Stimulated activated CD8-positive, alpha-beta memory T cell treated with anti-CD3 and anti-CD28 coated beads, Interleukin-15, amount 100 ng/mL, for 1 hour (primary cell): Measurements from ENCODE around the gene ALG8.

Source experiments
- DNase-seq: peaks from one replicate; pipeline ENCODE4 v3.0.0-alpha.2; 2020; ENCODE audit warnings: low read depth

The ALG8 gene

GRCh38 chr11:78160557-78160956, 21.1 kb upstream of the ALG8 start:
- DNase-seq: no peak

GRCh38 chr11:78158987-78159652, 19.7 kb upstream of the ALG8 start:
- no peak for DNase-seq

DNA sequence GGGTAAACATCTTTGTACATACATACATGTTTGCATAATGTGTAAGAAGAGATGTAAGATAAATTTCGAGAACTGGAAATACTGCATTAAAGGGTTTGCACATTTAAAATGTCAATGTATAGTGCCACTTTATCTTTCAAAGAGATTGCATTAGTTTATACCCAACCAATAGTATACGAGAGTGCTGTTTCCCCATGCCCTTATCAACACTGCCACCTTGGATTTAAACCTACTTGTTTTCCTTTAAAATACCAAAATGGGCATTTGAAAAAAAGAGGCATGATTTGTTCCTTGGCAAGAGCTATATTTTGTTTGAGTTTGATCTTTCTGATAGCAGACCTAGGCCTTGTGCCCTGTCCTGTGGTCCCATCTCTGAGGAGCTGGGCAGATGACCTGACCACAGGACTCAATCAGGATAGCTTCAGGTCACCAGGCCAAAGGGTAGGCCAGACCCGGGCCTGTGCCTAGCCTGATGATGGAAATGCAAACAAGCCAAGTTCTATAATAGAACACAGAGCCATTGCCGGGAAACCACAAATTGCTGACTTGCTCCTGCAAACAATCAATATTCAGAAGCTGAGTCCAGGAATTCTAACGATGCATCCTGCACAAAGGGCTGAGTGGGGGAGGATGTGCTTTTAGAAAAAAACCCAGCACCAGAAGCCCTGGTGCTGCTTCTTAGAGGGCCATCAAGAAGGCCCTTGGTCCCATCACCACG, 16.9 kb upstream of the ALG8 start:
- DNase-seq: no peak

DNA sequence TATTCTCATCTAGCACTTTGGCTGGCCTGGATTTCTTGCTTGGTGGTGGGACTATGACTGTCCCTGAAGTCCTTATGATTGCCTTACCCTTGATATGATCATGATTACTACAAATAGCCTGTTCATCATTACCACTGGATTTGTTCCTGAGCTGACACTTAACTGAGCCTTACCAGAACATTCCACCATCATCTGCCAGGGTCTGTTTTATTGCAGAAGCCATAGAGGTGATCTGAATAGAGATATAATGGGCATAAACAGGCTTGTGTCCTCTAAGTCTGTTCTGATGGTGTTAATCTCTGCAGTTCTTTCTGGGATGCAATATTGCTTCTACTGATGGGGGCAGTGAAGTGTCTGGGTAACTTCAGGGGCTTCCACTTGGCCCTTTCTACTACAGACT, 12.4 kb upstream of the ALG8 start:
- no peak for DNase-seq

GRCh38 chr11:78150754-78151153, 11.3 kb upstream of the ALG8 start:
- no peak for DNase-seq

DNA sequence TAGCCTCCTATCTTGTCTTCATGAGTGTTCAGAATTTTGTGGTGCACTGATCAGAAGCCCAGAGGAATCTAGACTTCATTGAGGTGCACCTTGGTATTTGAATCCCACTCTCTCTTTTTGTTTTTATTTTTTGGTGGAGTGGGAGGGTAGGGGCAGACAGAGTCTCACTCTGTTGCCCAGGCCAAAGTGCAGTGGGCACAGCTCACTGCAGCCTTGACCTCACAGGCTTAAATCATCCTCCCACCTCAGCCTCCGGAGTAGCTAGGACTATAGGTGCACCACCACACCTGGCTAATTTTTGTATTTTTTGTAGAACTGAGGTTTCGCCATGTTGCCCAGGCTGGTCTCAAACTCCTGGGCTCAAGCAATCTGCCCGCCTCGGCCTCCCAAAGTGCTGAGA, 10.9 kb upstream of the ALG8 start:
- DNase-seq: no peak

GRCh38 chr11:78149646-78150045, 10.2 kb upstream of the ALG8 start:
- no peak for DNase-seq

DNA sequence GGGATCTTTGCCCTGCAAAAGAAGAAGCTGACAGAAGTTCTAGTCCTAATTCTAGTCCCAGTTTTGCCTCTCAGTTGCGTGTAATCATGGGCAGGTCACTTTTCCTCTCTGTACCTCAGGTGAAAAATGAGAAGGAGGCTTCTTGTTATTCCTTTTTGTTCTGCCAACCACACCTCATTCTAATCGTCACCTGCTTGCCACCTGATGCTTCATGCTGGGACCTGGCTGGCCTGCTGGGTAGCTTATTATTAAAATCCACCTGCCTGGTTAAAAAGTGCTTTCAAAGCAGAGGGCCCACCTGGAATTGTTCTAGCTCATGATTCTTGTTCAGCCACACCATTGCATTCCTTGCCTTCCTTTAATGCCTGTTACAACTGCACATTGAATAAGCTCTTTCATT, 8.4 kb upstream of the ALG8 start:
- DNase-seq: no peak

DNA sequence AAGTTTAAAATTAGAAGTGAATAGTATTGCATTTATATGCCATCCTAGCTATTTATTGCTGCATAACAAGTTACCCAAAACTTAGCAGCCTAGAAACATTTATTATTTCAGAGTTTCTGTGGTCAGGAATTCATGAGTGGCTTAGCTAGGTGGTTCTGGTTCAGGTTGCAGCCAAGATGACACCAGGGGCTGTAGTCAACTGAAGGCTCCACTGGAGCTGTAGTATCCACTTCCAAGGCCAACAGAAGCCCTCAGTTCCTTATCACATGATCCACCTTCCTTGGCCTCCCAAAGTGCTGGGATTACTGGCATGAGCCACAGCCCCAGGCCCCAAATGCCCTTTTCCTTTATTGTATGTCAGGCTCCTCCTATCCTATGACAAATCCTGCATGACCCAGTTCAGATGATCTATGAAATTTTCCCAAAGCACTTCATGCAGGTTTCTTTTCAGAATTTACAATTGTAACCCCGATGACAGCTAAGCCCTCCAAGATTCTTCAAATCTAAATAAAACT, 6.1 kb upstream of the ALG8 start:
- DNase-seq: no peak

- no peak for DNase-seq
Observed at GRCh38 chr11:78140392-78141077, 1.1 kb upstream of the ALG8 start.

DNA sequence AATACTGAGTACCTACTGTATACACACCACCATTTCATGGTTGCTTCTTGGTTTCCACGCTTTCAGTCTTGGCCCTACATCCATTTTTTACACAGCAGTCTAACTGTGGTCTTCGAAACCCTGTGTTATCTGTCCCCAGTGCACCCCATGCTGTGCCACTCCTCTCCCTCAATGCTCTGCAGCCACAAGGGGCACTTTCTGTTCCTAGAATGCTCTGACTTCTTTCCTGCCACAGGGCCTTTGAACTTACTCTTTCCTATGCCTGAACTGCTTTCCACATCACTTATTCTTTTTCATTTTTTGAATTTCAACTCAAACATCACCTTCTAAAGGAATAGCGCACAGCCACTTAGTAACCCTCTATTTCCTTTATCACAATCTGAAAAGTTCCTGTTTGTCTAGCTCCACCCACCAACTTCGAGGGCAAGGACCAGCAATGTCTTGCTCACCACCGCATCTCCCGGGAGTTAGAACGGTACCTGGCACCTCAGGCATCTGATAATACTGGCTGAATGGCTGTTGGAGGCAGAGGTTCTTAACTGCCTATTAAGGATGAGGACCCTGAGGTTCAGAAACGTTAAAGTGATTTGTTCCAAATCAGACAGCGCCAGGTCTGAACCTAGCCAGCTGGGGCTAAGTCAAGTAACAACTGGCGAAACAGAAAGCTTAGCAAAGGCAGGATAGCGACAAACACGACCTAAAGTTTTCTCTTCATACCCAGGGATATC, 568 bp downstream of the ALG8 start:
- no peak for DNase-seq

GRCh38 chr11:78138291-78138690, 1.1 kb downstream of the ALG8 start:
- DNase-seq: no peak

GRCh38 chr11:78132475-78132874, 7.0 kb downstream of the ALG8 start:
- no peak for DNase-seq

GRCh38 chr11:78131956-78132355, 7.5 kb downstream of the ALG8 start:
- no peak for DNase-seq

DNA sequence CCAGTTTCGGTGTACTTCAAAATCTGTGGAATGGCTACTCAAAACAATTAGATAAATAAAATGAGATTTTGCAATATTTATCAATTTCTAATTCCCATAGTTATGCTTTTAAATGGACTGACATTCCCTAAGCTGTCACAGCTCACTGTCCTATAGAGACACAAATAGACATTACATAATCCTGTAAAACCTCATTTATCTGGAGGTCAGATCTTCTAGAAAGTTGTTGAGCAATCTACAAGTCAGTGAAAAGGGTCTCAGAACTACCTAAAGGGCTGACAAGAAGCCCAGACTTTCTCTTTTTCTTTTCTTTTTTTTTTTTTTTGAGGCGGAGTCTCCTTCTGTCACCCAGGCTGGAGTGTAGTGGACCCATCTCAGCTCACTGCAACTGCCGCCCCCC, 12.0 kb downstream of the ALG8 start:
- no peak for DNase-seq

DNA sequence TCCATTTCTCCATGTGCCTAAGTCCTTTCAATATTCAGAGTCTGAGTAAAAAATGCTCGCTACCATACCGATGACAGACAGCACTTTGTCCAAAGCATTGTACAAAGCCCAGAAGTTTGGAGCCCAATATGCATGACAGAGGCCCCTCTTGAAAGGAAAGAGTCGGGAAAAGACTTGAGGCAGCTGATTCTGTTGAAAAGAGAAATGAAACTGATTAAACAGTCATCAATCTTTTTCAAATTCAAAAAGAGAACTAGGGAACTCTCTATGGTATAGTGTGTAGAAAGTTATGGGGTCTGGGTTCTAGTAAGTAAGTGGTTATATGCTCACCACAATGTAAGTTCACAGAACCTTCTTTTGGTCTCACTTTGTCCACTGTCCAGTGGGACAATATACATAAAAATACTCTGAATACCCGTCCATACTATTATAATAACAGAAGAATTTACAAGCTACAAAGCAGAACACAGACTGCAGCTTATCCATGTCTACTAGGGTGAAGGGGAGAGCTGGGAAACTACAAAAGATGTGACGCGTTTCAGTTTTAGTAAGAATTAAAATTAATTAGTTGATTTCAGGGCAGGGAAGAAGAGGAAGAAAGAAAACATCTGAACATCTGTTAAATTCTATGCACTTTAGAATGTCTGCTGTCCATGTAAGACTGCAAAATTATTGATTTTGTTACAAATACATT, 26.7 kb downstream of the ALG8 start:
- no peak for DNase-seq

- no peak for DNase-seq
Observed at GRCh38 chr11:78111298-78111697, 28.1 kb downstream of the ALG8 start.

DNA sequence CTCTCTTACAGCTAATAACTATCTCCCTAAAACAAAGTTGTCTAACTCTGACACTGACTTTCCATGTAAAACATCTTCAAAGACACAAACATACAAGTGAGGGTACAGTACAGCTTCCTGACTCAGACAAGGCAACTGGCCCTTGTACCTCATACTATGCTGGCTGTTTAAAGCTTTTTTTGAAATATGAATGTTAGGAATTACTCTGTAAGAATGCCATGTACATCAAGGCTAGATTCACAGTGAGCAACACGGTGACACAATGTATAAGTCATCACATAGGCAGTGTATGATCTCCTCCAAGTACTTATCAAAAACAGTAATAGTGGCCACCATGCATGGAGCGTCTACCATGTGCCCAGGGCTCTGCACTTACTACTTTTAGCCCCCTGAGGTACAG, 28.6 kb downstream of the ALG8 start:
- no peak for DNase-seq

GRCh38 chr11:78110351-78110750, 29.1 kb downstream of the ALG8 start:
- no peak for DNase-seq

DNA sequence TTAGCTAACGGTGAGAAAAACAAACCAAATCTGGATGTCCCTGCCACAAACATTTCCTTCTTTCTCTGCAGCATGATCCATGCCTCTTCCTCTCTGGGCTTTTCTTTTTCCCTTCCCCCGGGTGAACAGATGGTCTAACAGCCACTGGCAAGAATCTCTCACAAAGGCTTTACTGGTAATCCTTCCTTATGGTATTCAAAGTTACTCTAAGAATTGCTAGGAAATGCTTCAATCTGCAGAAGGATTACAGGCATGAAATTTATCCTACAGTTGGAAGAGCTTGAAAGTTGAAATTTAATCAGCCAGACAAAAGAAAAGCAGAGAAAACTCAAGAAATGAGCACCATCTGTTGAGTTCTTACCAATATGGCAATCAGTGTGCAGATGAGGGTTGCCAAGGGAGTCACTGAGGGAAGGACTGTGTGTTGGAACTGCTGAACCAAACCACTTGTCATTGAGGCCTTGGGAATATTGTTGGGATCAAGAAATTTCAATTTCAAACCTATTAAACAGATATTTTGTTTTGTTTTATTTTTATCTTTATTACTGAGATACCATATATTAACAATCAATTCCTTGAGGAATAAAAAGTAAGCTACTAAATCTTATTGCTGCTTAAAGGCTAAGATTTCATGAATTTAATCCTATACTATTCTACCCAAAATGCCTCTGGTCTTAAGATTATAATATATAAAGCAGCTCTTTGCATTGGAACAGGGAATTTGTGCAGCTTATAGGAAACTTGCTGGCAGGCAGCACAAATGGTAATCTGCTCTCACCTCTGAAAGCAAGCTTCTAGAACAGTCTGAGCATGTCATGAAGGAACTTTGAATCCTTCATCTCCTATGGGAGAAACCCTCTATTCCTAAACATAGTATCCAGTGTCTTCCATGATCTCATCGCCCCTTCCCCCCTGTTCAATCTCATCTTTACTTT, 30.1 kb downstream of the ALG8 start:
- DNase-seq: no peak
